HG02623 (cell line): Measurements from ENCODE around the gene VAV3.
A peak's percentile ranks its signal among the peaks of the same experiment; 100 is the strongest.

ENCODE experiments used
- ATAC-seq: cut with Tn5 transposase; IDR thresholded peaks from one replicate; pipeline ENCODE4 v1.9.1; 2021; ENCODE audit warnings: moderate library complexity; ENCODE audit not compliant: unreplicated experiment

VAV3 gene

DNA sequence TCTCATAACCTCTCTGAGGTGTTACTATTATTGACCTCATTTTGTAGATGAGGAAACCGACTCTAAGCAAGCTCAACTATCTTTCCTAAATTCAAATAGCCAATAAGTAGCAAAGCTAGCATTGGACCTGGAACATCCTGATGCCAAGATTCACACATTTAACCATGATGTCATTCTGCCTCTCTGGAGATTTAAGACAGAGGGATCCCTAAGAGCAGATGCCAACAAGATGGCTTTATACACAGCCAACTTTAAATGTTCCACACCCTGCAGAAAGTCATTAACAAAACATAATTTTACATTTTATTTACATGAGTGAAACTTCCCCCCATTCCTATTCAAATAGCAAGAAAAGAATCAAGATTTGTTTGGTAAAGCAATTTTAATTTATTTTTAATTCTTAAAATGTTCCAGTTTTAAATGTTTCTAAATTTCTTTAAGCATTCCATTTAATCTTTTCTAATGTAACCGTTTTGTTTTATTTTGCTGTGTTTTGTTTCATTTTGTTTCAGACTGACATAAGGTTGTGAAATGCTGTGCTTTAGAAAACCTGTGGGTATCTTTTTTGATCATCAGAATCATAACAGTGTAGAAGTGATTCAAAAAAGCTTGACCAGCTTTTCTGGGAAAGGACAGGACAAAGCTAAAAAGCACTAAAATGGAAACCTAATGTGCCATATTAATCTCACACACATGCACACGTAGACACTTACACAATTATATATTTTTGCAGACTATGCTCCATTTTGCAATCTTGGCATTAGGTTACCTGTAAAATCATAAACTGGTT, 7.6 kb upstream of the VAV3 start:
- no peak for ATAC-seq

DNA sequence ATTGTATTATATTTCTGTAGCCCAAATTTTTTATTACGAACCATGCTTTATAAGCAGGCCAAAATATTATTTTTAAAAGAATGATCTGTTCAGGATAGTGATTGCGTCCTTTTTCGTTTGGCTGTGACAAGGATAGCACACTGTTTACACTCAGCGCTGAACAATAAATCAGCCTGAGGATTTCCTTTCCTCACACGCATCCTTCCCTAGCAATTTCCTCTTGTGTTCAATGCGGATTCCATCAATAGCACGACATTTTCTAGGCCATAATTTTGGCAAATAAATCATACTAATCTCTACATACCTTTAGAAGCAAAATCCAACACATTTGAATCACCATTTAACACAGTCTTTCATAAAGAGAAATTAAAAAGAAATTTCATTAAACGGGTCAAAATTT, 1.6 kb upstream of the VAV3 start:
- ATAC-seq, result no peak

DNA sequence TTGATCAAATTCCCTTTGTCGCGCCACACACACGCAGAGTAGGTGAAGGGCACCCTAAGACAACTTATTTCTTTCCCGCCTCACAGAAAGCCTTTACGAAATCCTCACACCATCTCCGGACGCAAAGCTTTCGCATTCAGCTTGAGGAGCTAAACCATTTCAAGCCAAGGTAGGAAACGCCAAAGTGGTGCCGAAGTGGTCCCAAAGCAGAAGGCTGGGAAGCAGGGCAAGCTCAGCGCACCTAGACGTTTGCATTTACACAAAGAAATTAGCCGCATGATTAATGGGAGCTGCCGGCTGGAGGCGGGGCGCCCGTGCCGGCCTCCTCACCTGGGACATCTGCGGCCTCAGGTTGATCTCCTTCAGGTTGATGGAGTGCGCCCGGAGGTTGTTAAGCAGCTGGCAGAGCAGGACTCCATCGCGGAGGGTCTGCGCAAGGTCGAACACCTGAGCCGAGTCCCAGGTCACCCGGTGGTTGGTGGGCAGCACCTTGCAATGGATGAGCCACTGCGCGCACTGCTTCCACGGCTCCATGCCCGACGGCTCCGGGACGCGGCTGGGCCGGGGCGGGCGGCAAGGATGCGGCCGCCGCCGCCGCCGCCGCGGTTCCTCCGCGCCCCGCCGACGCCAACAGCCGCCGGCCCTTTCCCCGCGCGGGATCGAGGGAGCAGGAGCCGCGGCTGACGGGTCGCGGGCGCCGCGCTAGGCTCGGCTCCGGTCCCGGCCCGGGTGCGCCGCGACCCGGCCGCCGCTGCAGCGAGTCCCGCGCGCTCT, 457 bp downstream of the VAV3 start:
- peak; percentile 1 for ATAC-seq

DNA sequence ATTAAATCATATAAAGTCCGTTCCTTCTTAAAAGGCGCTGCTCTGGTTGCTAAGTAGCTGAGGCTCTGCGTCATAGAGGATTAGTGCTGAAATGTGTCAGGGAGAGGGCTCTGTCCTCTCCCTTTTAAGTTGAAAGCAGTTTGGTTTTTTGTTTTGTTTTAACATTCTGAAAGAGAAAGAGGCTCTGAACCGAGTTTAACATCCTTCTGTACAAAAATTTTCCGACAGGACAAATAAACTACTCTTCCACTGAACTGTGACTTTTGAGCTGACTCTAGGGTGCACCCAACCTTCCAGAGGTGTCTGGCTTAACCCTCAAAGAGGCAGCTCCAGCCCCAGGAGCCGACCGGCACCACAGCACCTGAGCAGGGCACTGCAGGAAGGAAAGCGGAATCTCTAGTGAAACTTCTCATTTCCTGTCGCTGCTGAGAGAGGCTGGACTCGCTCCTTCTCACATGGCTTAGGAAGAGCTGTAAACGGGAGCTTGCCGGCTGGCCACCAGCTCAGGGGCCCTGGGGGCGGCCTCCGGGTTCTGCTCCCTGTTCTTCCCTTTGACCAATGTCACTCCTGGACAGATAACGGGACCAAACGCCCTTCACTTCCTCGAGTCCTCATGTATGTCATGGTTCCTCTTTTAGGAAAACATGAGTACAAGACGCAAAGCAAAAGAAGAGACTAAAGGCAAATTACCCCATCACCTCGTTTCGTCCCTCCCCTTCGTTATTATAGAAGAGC, 1.2 kb downstream of the VAV3 start:
- peak; percentile 77 for ATAC-seq

DNA sequence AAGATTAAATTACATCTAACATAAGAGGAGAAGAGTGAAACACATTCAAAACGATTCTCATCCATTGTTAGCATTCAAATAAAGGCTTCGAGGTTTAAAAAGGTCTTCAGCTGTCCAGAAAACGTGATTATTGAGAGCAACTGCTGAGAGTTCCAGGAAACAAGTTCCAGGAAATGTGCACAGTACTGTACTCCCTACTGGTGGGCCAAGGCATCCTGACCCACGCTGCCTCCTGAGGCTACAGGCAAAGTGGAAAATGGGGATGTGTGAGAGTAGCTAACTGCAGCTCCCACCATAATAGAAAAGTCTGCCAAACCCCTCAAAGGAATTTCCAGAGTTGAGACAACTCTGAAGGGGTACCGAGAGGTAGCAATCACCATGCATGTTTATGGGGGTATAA, 2.0 kb downstream of the VAV3 start:
- no peak for ATAC-seq

DNA sequence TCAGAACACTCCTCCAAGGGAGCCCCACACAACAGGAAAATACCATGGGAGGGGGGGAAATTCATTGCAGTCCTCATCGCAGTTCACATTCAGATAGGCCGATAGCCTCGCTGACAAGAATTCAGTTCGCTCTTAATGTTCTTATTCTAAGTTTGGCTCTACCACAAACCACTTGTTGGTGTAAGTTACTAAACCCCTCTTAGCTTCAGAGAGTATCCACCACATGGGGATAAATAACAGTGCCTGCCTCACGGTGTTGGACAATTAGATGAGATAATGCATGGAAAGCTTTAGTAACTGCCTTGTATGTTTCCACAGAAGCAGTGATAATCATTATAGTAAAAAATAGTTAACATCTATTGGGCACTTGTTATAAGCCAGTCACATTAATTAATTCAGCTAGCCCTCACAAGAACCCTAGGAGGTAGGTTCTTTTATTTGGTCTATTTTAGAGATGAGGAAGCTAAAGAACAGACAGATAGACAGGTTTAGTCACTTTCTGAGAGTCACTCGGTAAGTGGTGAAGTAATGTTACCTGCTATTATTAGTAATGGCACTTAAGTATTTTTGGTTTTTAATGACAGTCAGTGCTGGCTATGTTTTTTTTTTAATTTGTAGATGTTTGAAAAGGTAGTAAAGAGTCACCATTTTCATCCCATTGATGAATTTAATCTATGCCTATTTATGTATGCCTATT, 10.1 kb downstream of the VAV3 start:
- no peak for ATAC-seq

DNA sequence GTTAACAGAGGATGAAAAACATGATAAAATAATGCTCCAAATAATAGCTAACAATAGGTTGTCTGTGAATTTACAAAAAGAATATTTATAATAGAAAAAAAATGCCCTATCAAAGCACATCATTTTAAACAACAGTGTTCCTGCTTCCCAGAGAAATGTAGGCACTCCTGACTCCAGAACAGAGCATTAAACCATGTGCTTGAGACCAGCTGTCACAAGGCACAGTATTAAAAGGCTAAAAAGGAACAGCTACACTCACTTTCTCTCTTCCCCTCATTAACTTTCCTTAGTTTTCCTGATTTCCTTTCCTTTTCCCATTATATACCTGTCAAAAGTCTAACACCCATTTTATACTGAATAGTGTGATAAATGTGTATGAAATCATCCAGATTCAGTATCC, 10.9 kb downstream of the VAV3 start:
- no peak for ATAC-seq

DNA sequence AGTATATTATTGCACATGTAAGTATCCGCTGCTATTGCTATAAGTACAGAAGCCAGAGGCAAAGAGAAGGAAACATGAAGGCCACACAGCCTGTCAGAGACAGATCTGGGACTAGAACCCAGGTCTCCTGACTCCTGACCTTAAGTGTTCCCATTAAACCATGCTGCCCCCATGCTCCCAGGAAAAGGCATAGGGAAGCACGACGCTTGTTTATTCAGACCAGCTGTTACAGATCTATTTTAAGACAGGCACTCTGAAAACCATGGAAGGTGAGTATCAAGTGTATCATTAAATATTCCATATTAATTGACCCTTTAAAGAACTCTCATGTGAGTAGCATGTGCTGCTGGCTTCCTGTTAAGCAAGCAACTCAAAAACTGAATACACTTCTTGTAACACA, 11.4 kb downstream of the VAV3 start:
- no peak for ATAC-seq

DNA sequence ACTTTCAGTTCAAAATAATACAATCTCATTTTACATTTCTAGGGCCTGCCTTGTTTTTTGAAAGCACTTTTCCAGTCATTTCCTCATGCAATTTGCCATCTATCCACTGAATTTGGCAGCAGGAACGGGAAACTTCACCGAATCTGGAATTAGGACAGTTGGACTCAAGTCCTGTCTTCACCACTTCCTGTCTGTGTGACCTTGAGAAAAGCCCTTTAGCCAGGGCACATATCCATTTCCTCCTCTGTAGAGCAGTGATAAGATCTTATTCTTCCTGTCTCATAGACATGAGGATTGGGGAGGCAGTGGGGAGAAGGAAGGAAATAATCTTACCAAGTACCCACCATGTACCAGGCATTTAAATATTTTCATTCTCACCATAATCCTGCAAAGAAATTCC, 12.0 kb downstream of the VAV3 start:
- no peak for ATAC-seq

DNA sequence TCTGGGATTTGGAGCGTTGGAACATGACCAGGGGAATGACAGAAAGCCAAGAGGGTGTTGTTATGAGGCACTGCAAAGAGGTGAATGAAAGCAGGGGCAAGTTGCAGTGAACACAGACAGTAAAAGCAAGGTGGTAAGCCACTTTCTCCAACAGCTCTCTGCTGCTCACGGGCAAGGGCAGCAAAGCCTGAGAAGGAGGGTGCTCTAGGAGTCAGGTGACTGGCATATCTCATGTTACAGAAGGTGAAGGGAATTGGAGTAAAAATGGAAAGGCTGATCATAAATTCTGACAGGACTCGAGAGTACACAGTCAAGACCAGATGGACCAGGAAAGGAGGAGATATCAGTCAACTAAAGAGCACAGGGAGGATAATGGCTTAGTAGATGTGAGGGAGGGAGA, 14.5 kb downstream of the VAV3 start:
- ATAC-seq, result no peak

DNA sequence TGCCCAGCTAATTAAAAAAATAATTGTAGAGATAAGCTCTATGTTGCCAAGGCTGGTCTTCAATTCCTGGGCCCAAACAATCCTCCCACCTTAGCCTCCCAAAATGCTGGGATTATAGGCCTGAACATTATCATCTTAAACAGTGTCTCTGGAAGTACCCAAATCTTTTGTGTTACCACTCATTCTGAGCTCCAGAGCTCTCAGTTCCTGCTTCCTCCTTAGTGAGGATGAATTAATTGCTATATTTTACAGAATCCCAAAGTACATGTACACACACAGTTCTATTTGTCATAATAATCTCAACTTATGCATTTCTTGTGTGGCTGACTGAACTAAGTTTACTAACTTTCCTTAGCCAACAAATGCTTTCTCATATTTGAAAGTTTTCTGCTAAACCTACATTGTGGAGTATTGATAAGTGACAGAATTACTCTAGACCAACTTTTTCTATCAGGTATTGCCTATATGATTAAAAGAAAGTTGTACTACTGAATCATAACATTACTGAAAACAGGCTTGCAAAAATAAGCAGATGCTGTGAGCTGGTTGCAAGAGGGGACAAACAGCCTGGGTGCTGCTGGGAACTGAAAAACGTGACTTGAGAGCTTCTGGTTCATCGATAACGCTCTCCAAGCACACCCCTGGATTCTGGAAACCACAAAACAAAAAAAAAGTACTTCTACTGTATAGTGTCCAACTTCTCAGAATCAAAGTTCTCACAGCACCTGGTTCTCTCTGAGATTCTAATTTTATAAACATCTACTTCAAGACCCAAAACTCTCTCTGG, 15.3 kb downstream of the VAV3 start:
- peak; percentile 77 for ATAC-seq

DNA sequence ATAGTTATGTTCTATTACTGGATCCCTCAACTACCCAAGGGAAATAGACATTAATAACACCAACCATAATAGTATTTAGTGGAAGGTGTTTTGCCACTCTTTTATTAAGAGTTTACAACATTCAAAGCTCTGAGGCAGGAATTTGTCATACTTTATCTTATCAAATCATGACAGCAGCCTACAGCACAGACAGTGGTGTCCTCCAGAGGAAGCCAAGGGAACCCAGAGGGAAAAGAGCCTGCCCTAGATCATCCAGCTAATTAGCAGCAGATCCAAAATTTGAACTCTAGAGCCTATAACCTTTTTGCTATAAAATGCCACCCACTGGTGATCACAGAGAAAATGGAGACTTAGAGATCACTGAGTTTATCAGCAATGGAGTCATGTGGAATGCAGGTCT, 18.2 kb downstream of the VAV3 start:
- no peak for ATAC-seq

DNA sequence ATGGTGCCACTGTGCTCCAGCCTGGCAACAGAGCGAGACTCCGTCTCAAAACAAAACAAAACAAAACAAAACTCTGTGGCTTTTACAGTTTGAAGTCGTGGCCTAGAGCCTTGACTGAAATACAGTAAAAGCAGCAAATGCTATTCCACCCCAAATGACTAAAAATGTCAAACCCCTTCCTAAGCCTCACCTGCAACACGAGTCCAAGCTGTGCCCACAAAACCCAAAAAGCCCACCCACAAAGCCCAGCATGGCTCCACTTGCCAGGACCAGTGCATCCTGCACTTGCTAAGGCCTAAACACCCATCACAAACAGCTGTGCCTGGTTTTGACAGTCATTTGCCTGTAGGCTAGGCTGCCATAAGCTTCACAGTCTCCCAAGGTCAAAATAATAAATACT, 21.3 kb downstream of the VAV3 start:
- ATAC-seq, result no peak

DNA sequence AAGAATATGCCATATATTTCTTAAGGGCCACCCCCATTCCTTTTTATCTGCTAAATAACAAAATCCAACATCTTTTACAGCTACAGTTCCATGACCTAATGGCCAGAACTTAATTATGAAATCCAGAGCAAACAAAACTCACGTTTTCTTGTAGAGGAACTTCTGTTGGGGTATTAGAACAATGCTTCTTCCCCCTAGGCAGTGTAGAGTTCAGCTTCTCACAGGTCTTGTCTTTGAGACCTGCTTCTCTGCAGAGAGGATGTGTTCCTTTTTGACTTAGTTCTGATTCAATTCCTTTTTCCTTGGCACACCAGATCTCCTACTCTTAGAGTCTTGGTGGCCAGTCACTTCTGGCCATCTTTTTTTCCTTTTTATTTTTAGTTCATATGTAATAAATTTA, 22.2 kb downstream of the VAV3 start:
- ATAC-seq, result no peak

DNA sequence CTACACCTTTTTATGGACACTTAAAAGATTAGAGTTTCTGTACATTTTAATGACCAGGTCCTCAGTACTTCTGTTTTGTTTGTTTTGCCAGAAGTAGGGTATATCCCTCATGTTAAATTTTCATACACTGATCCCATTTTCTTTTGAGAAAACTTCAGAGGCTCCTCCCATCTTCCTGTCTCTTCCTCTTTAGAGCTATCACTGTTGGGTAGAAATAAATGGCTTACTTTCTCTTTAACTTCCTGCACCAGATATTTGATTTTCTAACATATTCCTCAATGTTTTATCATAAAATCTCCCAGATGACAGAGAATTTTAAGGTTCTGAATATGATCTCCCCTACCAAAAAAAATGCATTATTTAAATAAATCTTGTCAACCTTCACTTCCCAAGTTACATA, 23.4 kb downstream of the VAV3 start:
- no peak for ATAC-seq

DNA sequence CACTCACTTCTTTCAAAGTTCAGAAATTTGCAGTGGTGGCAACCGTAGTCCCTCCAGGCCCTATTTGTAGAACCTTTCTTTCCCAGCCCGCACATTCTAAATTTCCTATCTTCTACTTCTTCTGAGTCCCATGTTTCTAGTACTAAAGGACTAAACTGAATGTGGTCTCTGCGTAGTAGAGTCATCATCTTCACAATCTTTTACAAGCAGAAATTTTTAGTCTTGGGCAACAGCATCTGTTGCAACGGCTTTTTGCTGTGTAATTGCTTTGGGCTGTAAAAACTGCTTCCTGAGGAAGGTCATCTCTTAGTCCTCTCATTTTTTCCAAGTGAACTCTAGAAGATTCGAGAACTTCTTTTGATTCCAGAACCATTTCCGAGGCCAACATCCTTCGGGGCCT, 23.9 kb downstream of the VAV3 start:
- no peak for ATAC-seq

DNA sequence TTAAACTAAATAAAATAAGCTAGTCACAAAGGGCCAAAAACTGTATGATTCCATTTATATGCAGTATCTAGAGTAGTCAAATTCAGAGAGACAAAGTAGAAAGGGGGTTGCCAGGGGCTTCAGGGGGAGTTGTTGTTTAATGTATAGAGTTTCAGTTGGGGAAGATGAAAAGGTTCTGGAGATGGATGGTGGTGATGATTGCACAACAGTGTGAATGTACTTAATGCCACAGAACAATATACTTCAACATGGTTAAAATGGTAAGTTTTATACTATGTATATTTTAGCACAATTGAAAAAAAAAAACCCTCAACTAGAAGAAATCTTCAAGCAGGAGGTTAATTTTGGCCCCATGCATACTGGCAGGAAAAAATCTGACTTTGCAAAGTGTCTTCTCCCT, 24.3 kb downstream of the VAV3 start:
- no peak for ATAC-seq

DNA sequence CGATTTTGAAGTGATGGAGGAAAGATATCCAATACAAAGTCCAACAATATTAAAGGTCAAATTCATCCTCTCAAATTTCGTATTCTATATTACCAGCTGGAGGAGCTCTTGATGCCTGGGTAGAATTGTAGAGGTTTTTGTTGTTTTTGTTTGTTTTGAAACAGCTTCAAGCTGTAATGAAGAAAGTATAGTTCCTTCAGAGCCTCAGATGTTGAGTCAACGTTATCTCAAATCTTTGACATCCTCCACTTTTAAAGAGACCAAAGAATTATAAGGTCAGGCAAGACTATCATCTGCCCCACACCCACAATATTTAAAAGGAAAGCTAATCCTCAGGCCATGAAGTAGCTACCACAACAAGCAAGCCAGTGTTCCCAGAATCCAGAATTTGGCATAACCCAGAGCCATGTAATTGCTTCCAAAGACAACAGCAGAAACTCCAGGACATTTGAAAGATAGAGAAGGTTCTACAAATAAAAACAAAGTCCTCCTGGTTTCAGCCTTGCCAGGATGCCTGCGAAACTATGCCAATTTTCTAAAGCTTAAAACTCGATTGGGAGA, 24.9 kb downstream of the VAV3 start:
- no peak for ATAC-seq

DNA sequence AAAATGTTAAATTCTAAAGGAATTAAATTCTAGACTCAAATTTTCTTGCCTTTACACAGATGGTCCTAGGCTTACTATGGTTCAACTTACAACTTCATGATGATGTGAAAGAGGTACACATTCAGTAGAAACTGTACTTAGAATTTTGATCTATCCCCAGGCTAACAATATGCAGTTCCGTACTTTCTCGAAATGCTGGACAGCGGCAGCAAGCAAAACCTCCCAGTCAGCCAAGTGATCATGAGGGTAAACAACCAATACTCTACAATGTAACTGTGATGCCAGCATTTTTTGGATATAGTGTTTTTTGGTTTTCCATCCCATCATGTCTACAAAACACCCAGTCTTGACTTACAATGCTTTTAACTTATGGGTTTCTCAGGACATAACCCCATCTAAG, 25.7 kb downstream of the VAV3 start:
- no peak for ATAC-seq
